ENCODE measurements around the gene RPP21.

RPP21 gene

DNA sequence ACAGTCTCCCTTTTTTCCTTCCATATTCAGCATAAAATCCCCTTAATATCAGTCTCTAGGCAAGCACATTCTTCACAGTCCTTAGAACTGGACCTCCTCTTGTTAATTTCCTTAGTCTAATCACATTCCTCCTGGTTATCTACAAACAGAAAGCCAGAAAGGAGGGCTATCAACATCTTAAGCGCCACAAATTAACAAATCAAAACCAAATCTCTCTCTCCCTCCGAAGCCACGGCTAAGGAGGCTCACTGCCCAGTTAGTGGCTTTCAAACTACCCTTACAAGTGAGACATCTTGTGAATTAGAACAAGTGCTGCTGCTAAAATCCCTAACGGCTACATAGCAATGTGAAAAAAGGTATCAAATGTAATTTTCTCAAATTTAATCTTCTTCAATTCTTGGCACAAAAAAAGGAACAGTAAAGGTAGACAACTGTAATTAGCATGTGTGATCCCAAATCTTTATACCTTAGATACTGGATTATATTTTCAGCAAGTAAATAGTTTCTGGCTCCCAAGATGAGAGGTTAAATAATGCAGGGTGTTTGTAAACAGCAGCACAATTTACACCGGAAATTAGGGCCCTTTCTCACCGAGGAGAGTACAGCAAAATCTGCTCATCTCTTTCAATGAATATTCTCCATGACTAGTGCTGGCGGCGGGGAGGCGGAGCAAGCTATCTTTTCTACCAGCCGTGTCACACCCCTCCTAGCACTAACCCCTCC is 19.6 kb upstream of the RPP21 start (continued):
- TF ChIP-seq ZNF510 (tag by site-specific recombination; IDR thresholded peaks at IDR 0.05; ENCODE audit: insufficient replicate concordance) (no peak), ZNF830 (tag by site-specific recombination; IDR thresholded peaks at IDR 0.05; ENCODE audit: low read depth) (no peak)

GRCh38 chr6:30325873-30326525 is 19.0 kb upstream of the RPP21 start:
- ChIA-PET CTCF (interaction anchor here (0.8 to 1.3 kb wide), 4 partner anchors 10 to 107 kb away, joined by 3 to 7 read pairs (median 3); no protein-coding TSS in a partner anchor), POLR2A (interaction anchor here (0.5 to 2.0 kb wide), 15 partner anchors 9 to 325 kb away, joined by 3 to 24 read pairs (median 4); partner anchors contain the start of genes POLR1H, RPP21 and TRIM26)
- Histone ChIP-seq H3K9me3 (ENCODE audit: control insufficient read depth, insufficient read depth, low read depth, low read length) (no peaks in the 10 kb centered on the region), H3K4me1 (ENCODE audit: control insufficient read depth, insufficient read depth, low read length) (peaks cover 10% of the 10 kb centered on the region; the same call in 1 of the 2 replicates), H3K36me3 (ENCODE audit: control insufficient read depth in 2 of 2, insufficient read depth in 1 of 2, low read length in 2 of 2) (peaks cover 10 to 22% of the 10 kb centered on the region in 2 experiments), H3K27ac (ENCODE audit: extremely low read depth, low read depth, low read length) (peak overlapping the region; percentile 81), H3K4me3 (ENCODE audit: low read depth, low read length) (peak overlapping the region; percentile 91)
- TF ChIP-seq ZBTB10 (tag by site-specific recombination; IDR thresholded peaks at IDR 0.05): peak; percentile 35; the same call in 1 of the 2 replicates
- TF ChIP-seq ZNF366 (tag by site-specific recombination; conservative IDR thresholded peaks at IDR 0.05): peak; percentile 73
- TF ChIP-seq, protein P1, sequence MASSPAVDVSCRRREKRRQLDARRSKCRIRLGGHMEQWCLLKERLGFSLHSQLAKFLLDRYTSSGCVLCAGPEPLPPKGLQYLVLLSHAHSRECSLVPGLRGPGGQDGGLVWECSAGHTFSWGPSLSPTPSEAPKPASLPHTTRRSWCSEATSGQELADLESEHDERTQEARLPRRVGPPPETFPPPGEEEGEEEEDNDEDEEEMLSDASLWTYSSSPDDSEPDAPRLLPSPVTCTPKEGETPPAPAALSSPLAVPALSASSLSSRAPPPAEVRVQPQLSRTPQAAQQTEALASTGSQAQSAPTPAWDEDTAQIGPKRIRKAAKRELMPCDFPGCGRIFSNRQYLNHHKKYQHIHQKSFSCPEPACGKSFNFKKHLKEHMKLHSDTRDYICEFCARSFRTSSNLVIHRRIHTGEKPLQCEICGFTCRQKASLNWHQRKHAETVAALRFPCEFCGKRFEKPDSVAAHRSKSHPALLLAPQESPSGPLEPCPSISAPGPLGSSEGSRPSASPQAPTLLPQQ (tag by site-specific recombination; IDR thresholded peaks at IDR 0.05): peak; percentile 72; the same call in 1 of the 2 replicates
- no peak for TF ChIP-seq KLF7 (tag by site-specific recombination; IDR thresholded peaks at IDR 0.05; ENCODE audit: borderline replicate concordance)
- peak; percentile 31; the same call in 1 of the 2 replicates for TF ChIP-seq KLF1 (tag by site-specific recombination; IDR thresholded peaks at IDR 0.05)
- peak; percentile 99 for TF ChIP-seq ZBTB20 (tag by site-specific recombination; IDR thresholded peaks at IDR 0.05)
- no peak for TF ChIP-seq ZNF530 (tag by site-specific recombination; IDR thresholded peaks at IDR 0.05; ENCODE audit: low read depth)
- TF ChIP-seq ZNF580 (tag by site-specific recombination; IDR thresholded peaks at IDR 0.05): 0 out of 2 replicates have a peak, but pooled peaks have one; percentile 61
- peak; percentile 81 for TF ChIP-seq ZNF76 (tag by site-specific recombination; IDR thresholded peaks at IDR 0.05; ENCODE audit: borderline replicate concordance, low read depth)
- TF ChIP-seq KLF9 (tag by site-specific recombination; IDR thresholded peaks at IDR 0.05; ENCODE audit: low read depth): peak; percentile 86; the same call in 1 of the 2 replicates
- TF ChIP-seq ZFP69B (tag by site-specific recombination; IDR thresholded peaks at IDR 0.05): 0 out of 2 replicates have a peak, but pooled peaks have one; percentile 60
- no peak for TF ChIP-seq ZNF521 (tag by site-specific recombination; IDR thresholded peaks at IDR 0.05)
- TF ChIP-seq ZNF280D (tag by site-specific recombination; IDR thresholded peaks at IDR 0.05): no peak
- peak; percentile 56; the same call in 1 of the 2 replicates for TF ChIP-seq ZNF610 (tag by site-specific recombination; IDR thresholded peaks at IDR 0.05; ENCODE audit: borderline replicate concordance)
- peak; percentile 53; the same call in 1 of the 2 replicates for TF ChIP-seq KLF17 (tag by site-specific recombination; IDR thresholded peaks at IDR 0.05)
- TF ChIP-seq ZNF18 (tag by site-specific recombination; IDR thresholded peaks at IDR 0.05): peak; percentile 99
- TF ChIP-seq FEZF1 (tag by site-specific recombination; IDR thresholded peaks at IDR 0.05): peak; percentile 69
- peak; percentile 81 for TF ChIP-seq ZNF629 (tag by site-specific recombination; IDR thresholded peaks at IDR 0.05)
- peak; percentile 24 for TF ChIP-seq ZBTB21 (tag by site-specific recombination; IDR thresholded peaks at IDR 0.05)
